ENCODE measurements around the gene ERAP2.

Gene ERAP2

DNA sequence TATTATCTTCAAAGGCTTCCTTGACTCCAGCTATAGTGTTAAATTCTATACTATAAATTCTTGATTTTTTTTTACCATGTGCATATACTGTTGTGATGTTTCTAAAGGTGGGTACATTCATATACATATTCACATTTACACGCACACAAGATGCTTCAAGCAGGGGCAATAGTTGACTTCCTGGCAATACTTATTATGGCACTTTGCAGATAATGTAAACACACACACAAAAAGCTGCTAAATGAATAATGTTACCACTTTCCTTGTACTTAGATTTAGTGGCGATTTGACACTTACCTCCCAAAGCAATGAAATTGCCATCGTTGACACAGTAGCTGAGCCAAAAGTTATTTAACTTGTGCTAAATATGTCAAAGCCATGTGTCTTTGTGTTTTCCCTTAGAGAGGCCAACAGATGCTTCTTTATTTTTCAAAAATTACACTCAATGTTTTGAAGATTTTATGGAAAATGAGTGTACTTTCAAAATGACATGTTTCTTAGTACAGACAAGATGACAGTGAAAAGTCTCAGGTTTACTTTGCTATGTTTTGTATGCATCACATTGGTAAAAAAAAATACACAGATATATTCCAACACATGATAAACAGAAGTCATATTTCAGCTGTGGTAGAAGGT, 12.2 kb upstream of the ERAP2 start:
- TF ChIP-seq, protein P1, sequence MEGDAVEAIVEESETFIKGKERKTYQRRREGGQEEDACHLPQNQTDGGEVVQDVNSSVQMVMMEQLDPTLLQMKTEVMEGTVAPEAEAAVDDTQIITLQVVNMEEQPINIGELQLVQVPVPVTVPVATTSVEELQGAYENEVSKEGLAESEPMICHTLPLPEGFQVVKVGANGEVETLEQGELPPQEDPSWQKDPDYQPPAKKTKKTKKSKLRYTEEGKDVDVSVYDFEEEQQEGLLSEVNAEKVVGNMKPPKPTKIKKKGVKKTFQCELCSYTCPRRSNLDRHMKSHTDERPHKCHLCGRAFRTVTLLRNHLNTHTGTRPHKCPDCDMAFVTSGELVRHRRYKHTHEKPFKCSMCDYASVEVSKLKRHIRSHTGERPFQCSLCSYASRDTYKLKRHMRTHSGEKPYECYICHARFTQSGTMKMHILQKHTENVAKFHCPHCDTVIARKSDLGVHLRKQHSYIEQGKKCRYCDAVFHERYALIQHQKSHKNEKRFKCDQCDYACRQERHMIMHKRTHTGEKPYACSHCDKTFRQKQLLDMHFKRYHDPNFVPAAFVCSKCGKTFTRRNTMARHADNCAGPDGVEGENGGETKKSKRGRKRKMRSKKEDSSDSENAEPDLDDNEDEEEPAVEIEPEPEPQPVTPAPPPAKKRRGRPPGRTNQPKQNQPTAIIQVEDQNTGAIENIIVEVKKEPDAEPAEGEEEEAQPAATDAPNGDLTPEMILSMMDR (IDR thresholded peaks at IDR 0.05; ENCODE audit: extremely low read depth, missing control alignments) = no peak
- DNase-seq (ENCODE audit: low spot score) = no peak

DNA sequence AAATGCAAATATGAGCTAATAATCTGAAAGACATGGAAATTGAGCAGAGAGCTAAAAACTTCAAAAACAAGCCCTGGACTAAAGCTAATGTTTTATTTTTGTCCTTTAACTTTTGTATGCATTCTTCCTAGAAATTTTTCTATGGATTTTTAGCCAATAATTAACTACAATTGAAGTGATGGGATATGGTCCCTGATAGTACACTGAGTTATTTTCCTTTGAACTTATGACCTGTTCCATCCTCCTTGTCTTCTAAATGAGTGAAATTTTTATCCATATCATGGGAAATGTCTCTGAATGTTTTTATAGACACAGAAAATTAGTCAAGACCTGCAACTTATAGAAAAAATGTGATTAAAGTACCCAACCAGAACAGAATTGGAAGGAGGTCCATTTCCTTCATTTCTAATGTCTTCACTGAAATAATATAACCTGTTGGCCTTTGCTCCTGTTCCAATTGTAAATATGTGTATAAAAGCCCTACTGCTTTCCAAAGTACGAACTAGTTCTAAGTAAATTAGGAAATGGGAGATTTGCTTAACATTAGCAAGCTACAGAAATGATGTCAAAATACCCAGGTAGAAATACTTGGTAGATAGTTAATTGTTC, 11.3 kb upstream of the ERAP2 start:
- TF ChIP-seq, protein P1 (IDR thresholded peaks at IDR 0.05; ENCODE audit: extremely low read depth, missing control alignments) = no peak
- DNase-seq (ENCODE audit: low spot score) = no peak

DNA sequence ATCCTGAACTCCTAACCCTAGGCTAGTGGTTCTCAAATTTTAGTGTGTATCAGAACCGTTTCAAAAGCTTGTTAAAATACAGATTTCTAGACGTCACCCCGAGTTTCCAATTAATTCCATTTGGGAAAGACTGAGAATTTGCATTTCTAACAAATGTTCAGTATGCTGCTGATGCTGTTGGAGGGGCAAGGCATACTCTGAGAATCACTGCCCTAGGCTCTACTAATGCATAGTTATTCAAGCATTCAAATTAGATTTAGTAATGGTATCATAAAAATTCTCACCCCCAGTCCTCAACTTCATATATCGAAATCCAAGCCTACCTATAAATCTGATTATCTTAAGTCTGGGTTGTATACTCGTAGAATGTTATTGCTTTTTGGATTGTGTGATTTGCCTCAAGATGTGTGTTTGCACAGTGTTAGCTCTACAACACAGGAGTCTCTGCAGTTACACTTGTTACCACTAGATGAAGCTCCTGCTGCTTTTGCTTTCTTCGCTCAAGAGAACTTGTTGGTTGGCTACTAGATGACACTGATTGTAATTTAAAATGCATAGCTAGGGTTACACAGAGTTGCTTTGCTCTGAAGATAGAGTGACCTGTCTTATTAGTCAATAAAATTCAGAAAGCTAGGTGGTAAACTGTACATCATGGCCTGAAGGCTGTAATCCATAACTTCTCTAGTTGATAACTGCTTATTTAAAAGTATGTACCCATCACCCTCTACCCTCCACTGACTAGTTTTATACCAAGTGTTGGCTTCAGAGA, 7.5 kb upstream of the ERAP2 start:
- DNase-seq (ENCODE audit: low spot score) = peak; percentile 61
- TF ChIP-seq, protein P1 (IDR thresholded peaks at IDR 0.05; ENCODE audit: extremely low read depth, missing control alignments) = peak; percentile 96

DNA sequence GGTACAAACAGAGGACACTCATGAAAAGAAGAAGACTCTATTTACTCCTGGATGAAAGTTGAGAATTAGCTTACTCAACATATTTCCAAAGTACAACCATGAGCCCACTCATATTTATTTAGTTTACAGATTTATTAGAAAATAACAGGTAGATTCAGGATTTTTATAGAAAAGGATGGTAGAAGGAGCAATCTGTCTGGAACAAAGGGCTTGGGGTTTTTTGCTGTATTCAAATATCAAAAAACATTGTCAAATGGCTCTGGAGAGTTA, 7.0 kb upstream of the ERAP2 start:
- TF ChIP-seq, protein P1 (IDR thresholded peaks at IDR 0.05; ENCODE audit: extremely low read depth, missing control alignments) = no peak
- no peak for DNase-seq (ENCODE audit: low spot score)

DNA sequence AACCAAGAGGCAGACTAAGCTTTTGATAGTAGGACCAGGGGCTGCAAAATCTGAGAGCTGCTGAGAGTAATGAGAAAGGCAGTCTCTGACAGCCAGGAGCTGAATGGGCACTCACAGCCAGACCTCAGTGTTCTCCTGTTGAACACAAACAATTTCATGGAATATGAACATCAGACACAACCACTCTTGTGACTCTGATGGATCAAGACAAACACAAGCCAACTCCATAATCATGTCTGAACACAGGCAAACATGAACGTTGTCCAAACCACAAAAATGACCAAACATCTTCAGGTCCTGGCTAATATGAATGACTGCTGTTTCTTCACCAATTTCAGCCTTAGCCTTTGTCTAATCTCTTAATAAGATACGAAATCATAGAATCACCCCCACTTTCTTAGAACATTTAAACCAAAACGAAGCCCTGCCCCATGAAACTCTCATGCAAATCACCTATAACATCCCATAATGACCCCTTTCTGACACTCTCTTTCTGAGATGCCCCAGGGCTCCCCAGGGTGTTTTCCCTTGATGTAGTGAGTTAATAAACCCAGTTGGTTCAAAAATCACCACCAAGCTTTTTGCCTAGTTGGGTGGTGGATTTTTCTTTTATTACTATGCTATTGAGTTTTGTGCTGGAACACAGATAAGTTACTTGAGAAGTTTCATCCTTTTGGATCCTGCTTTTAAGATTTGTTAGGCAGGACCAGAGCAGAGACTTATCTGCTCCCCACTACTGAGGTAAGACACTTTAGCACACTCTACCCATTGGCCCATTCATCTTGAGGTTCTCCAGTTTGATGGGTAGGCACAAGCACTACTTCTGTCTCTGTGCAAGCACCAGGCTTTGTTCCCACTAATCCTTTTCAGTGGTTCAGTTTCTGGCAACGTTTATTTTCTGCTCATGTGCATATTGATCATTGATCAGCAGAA, 5.9 kb upstream of the ERAP2 start:
- DNase-seq (ENCODE audit: low spot score) = peak; percentile 53
- TF ChIP-seq, protein P1 (IDR thresholded peaks at IDR 0.05; ENCODE audit: extremely low read depth, missing control alignments) = no peak

DNA sequence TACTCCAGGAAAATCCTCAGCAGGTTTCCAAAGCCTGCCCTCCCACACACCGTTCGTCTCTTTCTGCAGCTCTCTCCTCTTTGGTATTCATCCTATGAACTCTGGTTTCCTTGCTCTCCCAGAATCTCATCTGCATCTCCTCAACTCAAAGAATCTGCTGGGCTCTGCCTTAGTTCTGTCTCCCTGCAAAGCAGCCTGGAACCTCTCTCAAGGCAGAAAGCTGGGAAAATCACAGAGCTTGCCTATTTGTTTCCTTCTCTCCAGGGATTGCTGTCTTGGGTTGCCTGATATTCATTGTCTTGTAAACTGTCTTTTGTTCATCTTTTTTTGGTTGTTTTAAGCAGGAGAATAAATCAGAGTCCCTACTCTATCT, 5.3 kb upstream of the ERAP2 start:
- TF ChIP-seq, protein P1 (IDR thresholded peaks at IDR 0.05; ENCODE audit: extremely low read depth, missing control alignments) = no peak
- DNase-seq (ENCODE audit: low spot score) = no peak
